ENCODE data around the gene MC1R. TPM values are rescaled to one million over a fixed set of nuclear protein-coding genes. Genes with fewer than 3 reads are reported as not detected.

Gene MC1R
- total and polyA plus RNA-seq, 2 of the 8 experiments (the other 6 are each of a cell fraction or from before 2014, with no cell fraction given), result 2.2 to 2.9 TPM

- Histone ChIP-seq H3K36me3 (ENCODE audit: control insufficient read depth in 2 of 4, insufficient read depth in 4 of 4, low read length in 3 of 4) (peaks cover 0 to 4% (median under 1%) of the 10 kb centered on the region in 4 experiments; a peak in 4 of 8 replicates), H2AFZ (ENCODE audit: low read length) (no peak overlapping the region), H4K91ac (replicated peaks; ENCODE audit: insufficient read length, low read length) (no peak overlapping the region), H3K79me2 (ENCODE audit: control insufficient read depth in 1 of 2, insufficient read depth in 2 of 2, low read length in 2 of 2) (no peaks in the 10 kb centered on the region), H2BK120ac (replicated peaks; ENCODE audit: low read depth, low read length) (no peak overlapping the region), H3K27ac (ENCODE audit: low read depth, low read length) (no peak overlapping the region), H3K4ac (replicated peaks; ENCODE audit: insufficient read length, low read depth, low read length) (no peak overlapping the region), H3K9ac (replicated peaks in 1 of 4; ENCODE audit: extremely low read depth in 1 of 4, low read depth in 3 of 4, low read length in 3 of 4) (no peak overlapping the region), H3K23ac (ENCODE audit: insufficient read length) (no peak overlapping the region), H2BK20ac (ENCODE audit: low read length) (no peak overlapping the region), H3K4me3 (ENCODE audit: extremely low read depth in 1 of 4, insufficient read depth in 2 of 4, low read depth in 3 of 4, low read length in 4 of 4) (no peak overlapping the region), H3K23me2 (ENCODE audit: low read depth, low read length) (peaks cover 5% of the 10 kb centered on the region; the same call in 1 of the 2 replicates), H4K5ac (ENCODE audit: insufficient read length, low read depth, low read length) (no peak overlapping the region), H2BK15ac (ENCODE audit: low read length) (no peak overlapping the region), H3K9me3 (ENCODE audit: insufficient read depth in 2 of 2, low read depth in 1 of 2, low read length in 1 of 2) (no peaks in the 10 kb centered on the region), H2BK5ac (ENCODE audit: low read depth, low read length) (no peak overlapping the region), H3K4me2 (ENCODE audit: insufficient read depth in 1 of 2, low read depth in 2 of 2, low read length in 2 of 2) (no peak overlapping the region), H3K79me1 (ENCODE audit: low read depth, low read length) (no peaks in the 10 kb centered on the region), H3K27me3 (replicated peaks in 1 of 4; ENCODE audit: control insufficient read depth in 3 of 4, extremely low read depth in 1 of 4, insufficient read depth in 3 of 4, low read length in 3 of 4) (peaks cover 0 to 9% (median 4%) of the 10 kb centered on the region in 4 experiments; a peak in 4 of 7 replicates), H4K20me1 (replicated peaks in 1 of 2; ENCODE audit: control insufficient read depth in 1 of 2, insufficient read depth in 2 of 2, low read length in 2 of 2) (peaks cover 6 to 11% of the 10 kb centered on the region in 2 experiments), H2AK5ac (ENCODE audit: low read depth, low read length) (no peak overlapping the region), H3K18ac (ENCODE audit: extremely low read depth, low read length) (no peak overlapping the region), H3K14ac (ENCODE audit: insufficient read length) (no peak overlapping the region), H3K4me1 (replicated peaks in 1 of 4; ENCODE audit: control insufficient read depth in 3 of 4, insufficient read depth in 4 of 4, low read length in 3 of 4) (peaks cover 0 to 6% (median under 1%) of the 10 kb centered on the region in 4 experiments; a peak in 5 of 7 replicates), H4K8ac (ENCODE audit: extremely low read depth, insufficient read depth, low read length) (no peak overlapping the region), H2BK12ac (ENCODE audit: low read depth, low read length) (no peak overlapping the region), H3K56ac (replicated peaks; ENCODE audit: insufficient read length, low read depth, low read length) (no peak overlapping the region)
- ChIA-PET CTCF (ENCODE audit: partially characterized antibody) (interaction anchor here (1.0 to 1.4 kb wide), 4 partner anchors 8 to 67 kb away, joined by 3 read pairs; no protein-coding TSS in a partner anchor), POLR2A (ENCODE audit: partially characterized antibody) (interaction anchor here (1.1 to 9.2 kb wide), 5 partner anchors 9 to 29 kb away, joined by 3 to 42 read pairs (median 6); partner anchors contain the start of gene TUBB3)
- TF ChIP-seq E2F6 (IDR thresholded peaks at IDR 0.05) (no peak), EP300 (IDR thresholded peaks at IDR 0.05; ENCODE audit: borderline replicate concordance in 1 of 2, low read depth in 2 of 2, low read length in 2 of 2) (no peak), USF2 (IDR thresholded peaks at IDR 0.05; ENCODE audit: low read length) (no peak), SIRT6 (IDR thresholded peaks at IDR 0.05; ENCODE audit: low read length) (no peak), SAP30 (IDR thresholded peaks at IDR 0.05; ENCODE audit: insufficient read depth, insufficient replicate concordance, low read length) (no peak), PHF8 (conservative IDR thresholded peaks at IDR 0.05; ENCODE audit: low read depth, low read length) (no peak), TEAD4 (IDR thresholded peaks at IDR 0.05; ENCODE audit: low read depth, low read length) (no peak)
- 89% methylated on average over 11 of the region's 11 CpGs; no CpG with 5 or more reads in 1 of the 2 experiments for WGBS, 2 experiments (ENCODE audit: extremely low coverage in 1 of 2, insufficient coverage in 1 of 2, insufficient read length in 1 of 2, insufficient replicate concordance in 2 of 2, low coverage in 1 of 2, low lambda C conversion rate in 2 of 2, missing lambda C conversion rate in 1 of 2)
- FAIRE-seq (no peak), DNase-seq (ENCODE audit: low read depth in 1 of 2, low spot score in 2 of 2) (no peak)
Observed at GRCh38 chr16:89953671-89954406, 35.2 kb downstream of the MC1R start.
